HUDEP-2 (cell line): ENCODE data around the gene UNC5A.
"Not testable (repeated sequence)": the region's sequence is repeated elsewhere in the genome, so short reads cannot be mapped to it uniquely, and the experiment has no call there.

Source experiments
- DNase-seq, 76 experiments: peaks; one replicate each; lab custom pipeline; 2025; ENCODE audit not compliant: unreplicated experiment in 76 of 76; lab: John Stamatoyannopoulos, UW

The UNC5A gene

GRCh38 chr5:176859916-176860315 is 49.6 kb downstream of the UNC5A start:
- DNase-seq: no peak

- DNase-seq: no peak
Observed at GRCh38 chr5:176860381-176860780, 50.0 kb downstream of the UNC5A start.

GRCh38 chr5:176861276-176861675 is 50.9 kb downstream of the UNC5A start:
- no peak for DNase-seq

GRCh38 chr5:176862330-176862995 is 52.1 kb downstream of the UNC5A start:
- DNase-seq: no peak

GRCh38 chr5:176863041-176863764 is 52.8 kb downstream of the UNC5A start:
- no peak for DNase-seq

- no peak for DNase-seq
Observed at GRCh38 chr5:176863765-176864098, 53.4 kb downstream of the UNC5A start.

- DNase-seq: no peak
Observed at GRCh38 chr5:176864755-176865154, 54.4 kb downstream of the UNC5A start.

GRCh38 chr5:176865964-176866363 is 55.6 kb downstream of the UNC5A start:
- no peak for DNase-seq

GRCh38 chr5:176866707-176867310 is 56.5 kb downstream of the UNC5A start:
- no peak for DNase-seq

- DNase-seq: no peak
Observed at GRCh38 chr5:176868126-176868525, 57.8 kb downstream of the UNC5A start.

- no peak for DNase-seq
Observed at GRCh38 chr5:176868731-176869130, 58.4 kb downstream of the UNC5A start.

GRCh38 chr5:176869501-176870109 is 59.2 kb downstream of the UNC5A start:
- no peak for DNase-seq

GRCh38 chr5:176870110-176870591 is 59.8 kb downstream of the UNC5A start:
- peak in 44 of 76 experiments; percentile 1 to 62 (median 24) for DNase-seq

- not testable (repeated sequence) for DNase-seq
Observed at GRCh38 chr5:176870644-176871043, 60.3 kb downstream of the UNC5A start.

GRCh38 chr5:176872586-176872985 is 62.2 kb downstream of the UNC5A start:
- DNase-seq: not testable (repeated sequence)

- not testable (repeated sequence) for DNase-seq
Observed at GRCh38 chr5:176873011-176873410, 62.7 kb downstream of the UNC5A start.

GRCh38 chr5:176873541-176874172 is 63.3 kb downstream of the UNC5A start:
- no peak for DNase-seq

GRCh38 chr5:176874198-176874780 is 63.9 kb downstream of the UNC5A start:
- no peak for DNase-seq

GRCh38 chr5:176875014-176875550 is 64.7 kb downstream of the UNC5A start:
- DNase-seq: no peak

GRCh38 chr5:176875783-176876505 is 65.6 kb downstream of the UNC5A start:
- no peak for DNase-seq
